Endothelial cell (in vitro differentiated cells): Measurements from ENCODE around the gene F2RL2. TPM values are rescaled to one million over a fixed set of nuclear protein-coding genes. Genes with fewer than 3 reads are reported as not detected.

Source experiments
- DNase-seq: peaks from one replicate; pipeline ENCODE4 v3.0.0; 2021; ENCODE audit warnings: low spot score
- H3K27ac Mint-ChIP-seq: one replicate; pipeline ENCODE4 v1.8.0; 2021; ENCODE audit warnings: mixed read lengths, inconsistent platforms; ENCODE audit not compliant: unreplicated experiment
- H3K27me3 Mint-ChIP-seq: one replicate; pipeline ENCODE4 v1.8.0; 2021; ENCODE audit warnings: mild to moderate bottlenecking, moderate library complexity, mixed read lengths, inconsistent platforms; ENCODE audit not compliant: unreplicated experiment
- H3K36me3 Mint-ChIP-seq: one replicate; pipeline ENCODE4 v1.8.0; 2021; ENCODE audit warnings: mild to moderate bottlenecking, low read depth, mixed read lengths, inconsistent platforms; ENCODE audit not compliant: unreplicated experiment
- H3K4me1 Mint-ChIP-seq: one replicate; pipeline ENCODE4 v1.8.0; 2021; ENCODE audit warnings: mild to moderate bottlenecking, mixed read lengths, inconsistent platforms; ENCODE audit not compliant: unreplicated experiment
- H3K4me3 Mint-ChIP-seq: one replicate; pipeline ENCODE4 v1.8.0; 2021; ENCODE audit warnings: mild to moderate bottlenecking, mixed read lengths, inconsistent platforms; ENCODE audit not compliant: unreplicated experiment
- H3K9me3 Mint-ChIP-seq: one replicate; pipeline ENCODE4 v1.8.0; 2021; ENCODE audit warnings: mixed read lengths, inconsistent platforms; ENCODE audit not compliant: unreplicated experiment
- CTCF ChIP-seq: fragments of 200-600 bp; sonication (generic); IDR thresholded peaks from one replicate; pipeline ENCODE4 v1.5.0; 2021; ENCODE audit warnings: antibody characterized with exemption; ENCODE audit not compliant: unreplicated experiment
- total RNA-seq: library from RNA; stranded (reverse); fragmentation: NEBNext Ultra II Directional; extraction: Animal tissue kit (Norgen Biotek cat#: 25700); gene quantifications from one replicate; pipeline ENCODE4 v1.2.1, GENCODE V29; 2021; ENCODE audit not compliant: unreplicated experiment

F2RL2 gene
- total RNA-seq, 1 donor from 2014 or later: 311 TPM

GRCh38 chr5:76642390-76643040 is 19.3 kb upstream of the F2RL2 start:
- H3K27ac Mint-ChIP-seq: no peak overlapping the region
- H3K4me3 Mint-ChIP-seq: no peak overlapping the region
- TF ChIP-seq CTCF: no peak
- DNase-seq: no peak
- H3K36me3 Mint-ChIP-seq: peaks cover 12% of the 10 kb centered on the region
- H3K9me3 Mint-ChIP-seq: no peaks in the 10 kb centered on the region
- peaks cover 2% of the 10 kb centered on the region for H3K27me3 Mint-ChIP-seq
- peaks cover 40% of the 10 kb centered on the region for H3K4me1 Mint-ChIP-seq

GRCh38 chr5:76641514-76642120 is 18.4 kb upstream of the F2RL2 start:
- DNase-seq: peak; percentile 77
- H3K36me3 Mint-ChIP-seq: peaks cover 7% of the 10 kb centered on the region
- no peak overlapping the region for H3K27ac Mint-ChIP-seq
- H3K9me3 Mint-ChIP-seq: no peaks in the 10 kb centered on the region
- TF ChIP-seq CTCF: peak; percentile 82
- H3K4me3 Mint-ChIP-seq: no peak overlapping the region
- peaks cover 42% of the 10 kb centered on the region for H3K4me1 Mint-ChIP-seq
- H3K27me3 Mint-ChIP-seq: peaks cover 3% of the 10 kb centered on the region

GRCh38 chr5:76638479-76638878 is 15.3 kb upstream of the F2RL2 start:
- DNase-seq: no peak
- peaks cover 3% of the 10 kb centered on the region for H3K27me3 Mint-ChIP-seq
- H3K36me3 Mint-ChIP-seq: peaks cover under 1% of the 10 kb centered on the region
- H3K4me1 Mint-ChIP-seq: peaks cover 61% of the 10 kb centered on the region
- TF ChIP-seq CTCF: no peak
- no peak overlapping the region for H3K4me3 Mint-ChIP-seq
- H3K27ac Mint-ChIP-seq: no peak overlapping the region
- H3K9me3 Mint-ChIP-seq: no peaks in the 10 kb centered on the region

- H3K4me3 Mint-ChIP-seq: no peak overlapping the region
- H3K27ac Mint-ChIP-seq: no peak overlapping the region
- no peak for DNase-seq
- peaks cover 51% of the 10 kb centered on the region for H3K4me1 Mint-ChIP-seq
- H3K27me3 Mint-ChIP-seq: peaks cover 3% of the 10 kb centered on the region
- H3K9me3 Mint-ChIP-seq: no peaks in the 10 kb centered on the region
- TF ChIP-seq CTCF: no peak
- H3K36me3 Mint-ChIP-seq: no peaks in the 10 kb centered on the region
Measured at GRCh38 chr5:76637490-76637889, 14.3 kb upstream of the F2RL2 start.

GRCh38 chr5:76634661-76635060 is 11.5 kb upstream of the F2RL2 start:
- no peaks in the 10 kb centered on the region for H3K36me3 Mint-ChIP-seq
- no peak overlapping the region for H3K4me3 Mint-ChIP-seq
- peaks cover 40% of the 10 kb centered on the region for H3K4me1 Mint-ChIP-seq
- no peak overlapping the region for H3K27ac Mint-ChIP-seq
- no peak for DNase-seq
- H3K27me3 Mint-ChIP-seq: peaks cover 3% of the 10 kb centered on the region
- no peak for TF ChIP-seq CTCF
- no peaks in the 10 kb centered on the region for H3K9me3 Mint-ChIP-seq
